Measurements from ENCODE around the gene XPO6. TPM values are rescaled to one million over a fixed set of nuclear protein-coding genes. Genes with fewer than 3 reads are reported as not detected.

The XPO6 gene
- total RNA-seq, 1 experiment from 2014 or later = 124 TPM

- peaks cover 30 to 82% (median 57%) of the 10 kb centered on the region in 3 experiments for H3K36me3 Mint-ChIP-seq (ENCODE audit: insufficient read depth in 1 of 3, low read depth in 3 of 3)
These were observed 91.0 kb downstream of the XPO6 start for GRCh38 chr16:28120754-28121153.

More at GRCh38 chr16:28120754-28121153, 91.0 kb downstream of the XPO6 start:
- Histone ChIP-seq H3T11ph (ENCODE audit: low read length) (no peak overlapping the region), H3K79me2 (ENCODE audit: insufficient read depth, low read length) (no peaks in the 10 kb centered on the region), H3K79me1 (ENCODE audit: insufficient read depth, low read depth, low read length, poor library complexity, severe bottlenecking) (no peaks in the 10 kb centered on the region), H3K23me2 (ENCODE audit: insufficient read length, low read depth, low read length, poor library complexity, severe bottlenecking) (no peaks in the 10 kb centered on the region), H4K91ac (ENCODE audit: insufficient read length, low read depth, low read length) (no peak overlapping the region), H3K14ac (ENCODE audit: insufficient read depth, low read length) (no peak overlapping the region), H3K4me2 (ENCODE audit: insufficient read depth, insufficient read length, low read length) (no peak overlapping the region), H3K4ac (ENCODE audit: low read depth, low read length) (no peak overlapping the region), H2BK5ac (ENCODE audit: insufficient read length, low read length) (no peak overlapping the region), H4K20me1 (ENCODE audit: control insufficient read depth, insufficient read depth, insufficient read length) (no peaks in the 10 kb centered on the region), H3K23ac (ENCODE audit: insufficient read length, low read depth, low read length) (no peak overlapping the region), H4K8ac (replicated peaks; ENCODE audit: insufficient read length, low read depth, low read length) (no peak overlapping the region), H2BK15ac (ENCODE audit: low read depth, low read length) (no peak overlapping the region), H4K5ac (ENCODE audit: insufficient read length, low read depth, low read length) (no peak overlapping the region), H2BK12ac (ENCODE audit: insufficient read length, low read depth, low read length) (no peak overlapping the region), H2AFZ (ENCODE audit: low read length) (no peak overlapping the region), H3K4me1 (ENCODE audit: insufficient read depth, low read length) (no peaks in the 10 kb centered on the region), H3K9ac (ENCODE audit: extremely low read depth, insufficient read length, low read length) (no peak overlapping the region), H3K56ac (ENCODE audit: insufficient read length, low read depth, low read length) (no peak overlapping the region), H2BK120ac (ENCODE audit: low read depth, low read length, poor library complexity, severe bottlenecking) (no peak overlapping the region), H2AK5ac (ENCODE audit: insufficient read length, low read length) (no peak overlapping the region), H3K27me3 (ENCODE audit: insufficient read depth, low read length) (no peaks in the 10 kb centered on the region), H2BK20ac (ENCODE audit: low read depth, low read length, poor library complexity, severe bottlenecking) (no peak overlapping the region), H3K27ac (ENCODE audit: insufficient read length, low read depth, low read length) (no peak overlapping the region), H3K9me3 (ENCODE audit: control insufficient read depth, low read depth, low read length) (no peaks in the 10 kb centered on the region), H3K18ac (ENCODE audit: insufficient read length, low read depth, low read length) (no peak overlapping the region)
- H3K27ac Mint-ChIP-seq = no peak overlapping the region; a peak in 1 of 7 replicates
- WGBS (ENCODE audit: extremely low coverage, insufficient read length, low lambda C conversion rate) = no CpG with 5 or more reads among the region's 3 CpGs
- H3K9me3 Mint-ChIP-seq = no peaks in the 10 kb centered on the region
- DNase-seq = no peak
- no peaks in the 10 kb centered on the region for H3K4me1 Mint-ChIP-seq
- H3K4me3 Mint-ChIP-seq = no peak overlapping the region
- TF ChIP-seq CTCF (conservative IDR thresholded peaks at IDR 0.05) = no peak
- H3K27me3 Mint-ChIP-seq (ENCODE audit: low read depth) = no peaks in the 10 kb centered on the region

Measured in H9 (cell line).